Measurements from ENCODE around the gene SOWAHB.

Gene SOWAHB

DNA sequence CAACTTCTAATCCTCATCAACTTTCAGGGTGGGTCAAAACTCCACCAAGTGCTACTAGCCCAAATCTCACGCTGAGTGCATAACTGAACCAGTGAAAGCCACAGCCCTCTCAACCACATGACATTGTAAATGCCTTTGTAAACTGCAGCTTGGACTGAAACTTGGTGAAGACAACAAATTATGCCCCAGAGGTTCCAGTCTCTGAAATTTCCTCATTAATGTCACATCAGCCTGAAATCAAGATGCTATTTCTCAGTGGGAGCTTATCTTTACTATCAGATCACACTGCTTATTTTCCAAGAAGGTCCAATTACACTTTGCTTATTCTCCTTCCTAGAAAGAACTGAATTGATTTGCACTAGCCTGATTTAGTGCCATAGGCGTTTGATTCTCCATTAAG, 46.6 kb downstream of the SOWAHB start:
- no peak for DNase-seq (ENCODE audit: low read depth, low spot score)

DNA sequence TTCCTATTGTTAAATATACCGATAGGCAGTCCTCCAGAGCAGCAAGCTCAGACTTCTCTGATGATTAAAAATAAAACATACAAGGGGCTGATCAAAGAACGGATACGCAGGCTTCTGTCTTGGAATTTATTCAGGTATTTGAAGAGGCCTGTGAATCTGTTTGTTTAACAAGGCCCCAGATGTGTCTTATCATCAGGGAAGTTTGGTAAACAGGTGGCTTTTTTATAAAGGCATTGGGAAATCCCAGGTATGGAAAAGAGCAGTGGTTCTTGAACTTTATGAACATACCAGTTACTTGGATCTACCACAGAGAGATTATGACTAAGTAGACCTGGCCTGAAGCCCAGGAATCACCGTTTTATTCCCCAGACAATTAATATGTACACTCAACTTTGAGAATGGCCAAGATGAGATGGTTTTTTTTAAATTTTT, 47.9 kb downstream of the SOWAHB start:
- peak; percentile 93 for DNase-seq (ENCODE audit: low read depth, low spot score)
